Activated CD4-positive, alpha-beta memory T cell treated with anti-CD3 and anti-CD28 coated beads for 36 hours (primary cell): ENCODE data around the gene MUC5AC. TPM values are rescaled to one million over a fixed set of nuclear protein-coding genes. Genes with fewer than 3 reads are reported as not detected.

ENCODE experiments used
- CTCF ChIA-PET: fragments of 350-600 bp; sonication (Branson Sonifier 250); formaldehyde crosslinking; loops from one replicate; lab custom pipeline; 2021; ENCODE audit warnings: antibody characterized with exemption, inconsistent platforms; lab: Charles Lee
- POLR2A ChIA-PET: fragments of 350-600 bp; sonication (Branson Sonifier 250); formaldehyde crosslinking; loops from one replicate; lab custom pipeline; 2021; ENCODE audit warnings: antibody characterized with exemption; lab: Charles Lee
- DNase-seq: peaks from one replicate; pipeline ENCODE4 v3.0.0-alpha.2; 2020
- H3K27ac Mint-ChIP-seq: one replicate; pipeline ENCODE4 v1.8.0; 2021; ENCODE audit warnings: mixed read lengths
- H3K27me3 Mint-ChIP-seq: one replicate; pipeline ENCODE4 v1.8.0; 2021; ENCODE audit warnings: mixed read lengths
- H3K36me3 Mint-ChIP-seq: one replicate; pipeline ENCODE4 v1.8.0; 2021; ENCODE audit warnings: mixed read lengths
- H3K4me1 Mint-ChIP-seq: one replicate; pipeline ENCODE4 v1.8.0; 2021; ENCODE audit warnings: low read depth, mixed read lengths
- H3K4me3 Mint-ChIP-seq: one replicate; pipeline ENCODE4 v1.8.0; 2021; ENCODE audit warnings: mild to moderate bottlenecking, mixed read lengths
- H3K9me3 Mint-ChIP-seq: one replicate; pipeline ENCODE4 v1.8.0; 2021; ENCODE audit warnings: mixed read lengths
- intact Hi-C: fragments of 100-400 bp; cut with micrococcal nuclease; formaldehyde crosslinking; loops from one replicate; pipeline ENCODE4 v1.15.1; 2023
- total RNA-seq, 2 experiments: library from RNA; stranded (reverse); gene quantifications; one replicate each; pipeline ENCODE4 v1.2.3, GENCODE V29; 2021

Gene MUC5AC
- total RNA-seq, 2 experiments from 2014 or later, result not detected

- no peaks in the 10 kb centered on the region for H3K9me3 Mint-ChIP-seq
- intact Hi-C loops, result no loop called here
- DNase-seq, result no peak
Measured at GRCh38 chr11:1220941-1221721, 63.4 kb downstream of the MUC5AC start.

GRCh38 chr11:1221848-1222311, 64.1 kb downstream of the MUC5AC start:
- intact Hi-C loops, result no loop called here
- Mint-ChIP-seq H3K9me3 (no peaks in the 10 kb centered on the region), H3K27ac (no peak overlapping the region), H3K4me3 (no peak overlapping the region), H3K36me3 (no peaks in the 10 kb centered on the region), H3K27me3 (peaks cover 10% of the 10 kb centered on the region), H3K4me1 (no peaks in the 10 kb centered on the region)
- CTCF ChIA-PET, result interaction anchor here (1.0 kb wide), 1 partner anchor 246 kb away, joined by 3 read pairs; no protein-coding TSS in a partner anchor
- no peak for DNase-seq
- POLR2A ChIA-PET, result no interaction called here

More at GRCh38 chr11:1220941-1221721, 63.4 kb downstream of the MUC5AC start:
- Mint-ChIP-seq H3K27me3 (peaks cover 10% of the 10 kb centered on the region), H3K36me3 (no peaks in the 10 kb centered on the region), H3K4me3 (no peak overlapping the region), H3K27ac (no peak overlapping the region), H3K4me1 (no peaks in the 10 kb centered on the region)
- ChIA-PET CTCF (interaction anchor here (0.6 to 1.0 kb wide), 2 partner anchors 246 to 353 kb away, joined by 3 read pairs; no protein-coding TSS in a partner anchor), POLR2A (interaction anchor here (0.6 kb wide), 2 partner anchors 948 to 1352 kb away, joined by 3 to 4 read pairs; no protein-coding TSS in a partner anchor)

GRCh38 chr11:1222491-1223345, 65.0 kb downstream of the MUC5AC start, which contains the start of gene MUC5B:
Gene MUC5B (plus strand): TSS chr11:1223066. CDS start chr11:1223124, 58 bp downstream.
- H3K36me3 Mint-ChIP-seq, result no peaks in the 10 kb centered on the region
- no peaks in the 10 kb centered on the region for H3K9me3 Mint-ChIP-seq
- H3K27me3 Mint-ChIP-seq, result peaks cover 8% of the 10 kb centered on the region
- H3K4me3 Mint-ChIP-seq, result no peak within 1 kb of the TSS
- H3K27ac Mint-ChIP-seq, result no peak within 1 kb of the TSS
- ChIA-PET POLR2A (no interaction called here), CTCF (no interaction called here)
- no peaks in the 10 kb centered on the region for H3K4me1 Mint-ChIP-seq
- no peak for DNase-seq
- intact Hi-C loops, result no loop called here

- H3K9me3 Mint-ChIP-seq, result no peaks in the 10 kb centered on the region
- no peak overlapping the region for H3K4me3 Mint-ChIP-seq
- H3K36me3 Mint-ChIP-seq, result no peaks in the 10 kb centered on the region
- ChIA-PET CTCF (no interaction called here), POLR2A (no interaction called here)
- DNase-seq, result no peak
- H3K27me3 Mint-ChIP-seq, result peaks cover 6% of the 10 kb centered on the region
- intact Hi-C loops, result no loop called here
- H3K27ac Mint-ChIP-seq, result no peak overlapping the region
- no peaks in the 10 kb centered on the region for H3K4me1 Mint-ChIP-seq
Measured at GRCh38 chr11:1223346-1224110, 65.8 kb downstream of the MUC5AC start.

- Mint-ChIP-seq H3K9me3 (no peaks in the 10 kb centered on the region), H3K27me3 (peaks cover 6% of the 10 kb centered on the region), H3K4me1 (no peaks in the 10 kb centered on the region), H3K36me3 (no peaks in the 10 kb centered on the region), H3K4me3 (no peak overlapping the region), H3K27ac (no peak overlapping the region)
- intact Hi-C loops, result no loop called here
- CTCF ChIA-PET, result no interaction called here
- DNase-seq, result no peak
- POLR2A ChIA-PET, result no interaction called here
Measured at GRCh38 chr11:1224111-1224490, 66.3 kb downstream of the MUC5AC start.

- intact Hi-C loops, result no loop called here
- H3K4me1 Mint-ChIP-seq, result no peaks in the 10 kb centered on the region
- no peak for DNase-seq
- POLR2A ChIA-PET, result no interaction called here
- H3K27me3 Mint-ChIP-seq, result peaks cover 6% of the 10 kb centered on the region
- H3K36me3 Mint-ChIP-seq, result no peaks in the 10 kb centered on the region
- H3K27ac Mint-ChIP-seq, result no peak overlapping the region
- H3K4me3 Mint-ChIP-seq, result no peak overlapping the region
- CTCF ChIA-PET, result no interaction called here
- H3K9me3 Mint-ChIP-seq, result no peaks in the 10 kb centered on the region
Measured at GRCh38 chr11:1224491-1225385, 67.0 kb downstream of the MUC5AC start.

- H3K36me3 Mint-ChIP-seq, result no peaks in the 10 kb centered on the region
- POLR2A ChIA-PET, result no interaction called here
- H3K27ac Mint-ChIP-seq, result no peak overlapping the region
- peaks cover 6% of the 10 kb centered on the region for H3K27me3 Mint-ChIP-seq
- CTCF ChIA-PET, result no interaction called here
- H3K4me1 Mint-ChIP-seq, result no peaks in the 10 kb centered on the region
- H3K4me3 Mint-ChIP-seq, result no peak overlapping the region
- no peaks in the 10 kb centered on the region for H3K9me3 Mint-ChIP-seq
- no peak for DNase-seq
- intact Hi-C loops, result no loop called here
Measured at GRCh38 chr11:1225386-1226225, 67.9 kb downstream of the MUC5AC start.

- no peaks in the 10 kb centered on the region for H3K4me1 Mint-ChIP-seq
- DNase-seq, result no peak
- no peak overlapping the region for H3K4me3 Mint-ChIP-seq
Measured at GRCh38 chr11:1226226-1226985, 68.7 kb downstream of the MUC5AC start.

GRCh38 chr11:1226986-1227550, 69.3 kb downstream of the MUC5AC start:
- Mint-ChIP-seq H3K36me3 (no peaks in the 10 kb centered on the region), H3K4me1 (no peaks in the 10 kb centered on the region), H3K9me3 (no peaks in the 10 kb centered on the region), H3K27ac (no peak overlapping the region), H3K27me3 (no peaks in the 10 kb centered on the region), H3K4me3 (no peak overlapping the region)
- intact Hi-C loops, result no loop called here
- CTCF ChIA-PET, result no interaction called here
- DNase-seq, result no peak
- POLR2A ChIA-PET, result no interaction called here

More at GRCh38 chr11:1226226-1226985, 68.7 kb downstream of the MUC5AC start:
- Mint-ChIP-seq H3K9me3 (no peaks in the 10 kb centered on the region), H3K27ac (no peak overlapping the region), H3K36me3 (no peaks in the 10 kb centered on the region), H3K27me3 (peaks cover 2% of the 10 kb centered on the region)
- POLR2A ChIA-PET, result no interaction called here
- intact Hi-C loops, result no loop called here
- CTCF ChIA-PET, result no interaction called here
